ENCODE results near the gene CASD1.

Gene CASD1

GRCh38 chr7:94562525-94562924 lies 52.9 kb downstream of the CASD1 start:
- H3K9ac ChIP-seq (ENCODE audit: insufficient read length, low read depth): no peak overlapping the region
- no peak overlapping the region for H3K4me3 ChIP-seq (ENCODE audit: insufficient read length, low read depth)
- no peaks in the 10 kb centered on the region for H3K9me3 ChIP-seq (ENCODE audit: insufficient read depth, low read length)
- no peak for TF ChIP-seq ZNF274 (IDR thresholded peaks at IDR 0.05; ENCODE audit: low read depth, low read length)
- no peak for TF ChIP-seq YY1 (IDR thresholded peaks at IDR 0.05; ENCODE audit: insufficient read depth, insufficient read length)
- TF ChIP-seq SUZ12 (IDR thresholded peaks at IDR 0.05; ENCODE audit: extremely low read depth, insufficient read depth, insufficient read length): no peak
- no peaks in the 10 kb centered on the region for H3K36me3 ChIP-seq (ENCODE audit: insufficient read depth, insufficient read length, low read length)
- no peaks in the 10 kb centered on the region for H3K4me1 ChIP-seq (ENCODE audit: insufficient read depth, insufficient read length)
- no peaks in the 10 kb centered on the region for H3K27me3 ChIP-seq (ENCODE audit: insufficient read depth, insufficient read length)
- no peak for DNase-seq (ENCODE audit: low read depth, low spot score)

GRCh38 chr7:94565247-94565894 lies 55.8 kb downstream of the CASD1 start:
- H3K4me1 ChIP-seq (ENCODE audit: insufficient read depth, insufficient read length): no peaks in the 10 kb centered on the region
- H3K4me3 ChIP-seq (ENCODE audit: insufficient read length, low read depth): no peak overlapping the region
- no peaks in the 10 kb centered on the region for H3K9me3 ChIP-seq (ENCODE audit: insufficient read depth, low read length)
- TF ChIP-seq ZNF274 (IDR thresholded peaks at IDR 0.05; ENCODE audit: low read depth, low read length): no peak
- no peak for TF ChIP-seq YY1 (IDR thresholded peaks at IDR 0.05; ENCODE audit: insufficient read depth, insufficient read length)
- TF ChIP-seq SUZ12 (IDR thresholded peaks at IDR 0.05; ENCODE audit: extremely low read depth, insufficient read depth, insufficient read length): no peak
- no peaks in the 10 kb centered on the region for H3K27me3 ChIP-seq (ENCODE audit: insufficient read depth, insufficient read length)
- H3K36me3 ChIP-seq (ENCODE audit: insufficient read depth, insufficient read length, low read length): no peaks in the 10 kb centered on the region
- H3K9ac ChIP-seq (ENCODE audit: insufficient read length, low read depth): no peak overlapping the region
- no peak for DNase-seq (ENCODE audit: low read depth, low spot score)

- TF ChIP-seq YY1 (IDR thresholded peaks at IDR 0.05; ENCODE audit: insufficient read depth, insufficient read length): no peak
- no peak for TF ChIP-seq ZNF274 (IDR thresholded peaks at IDR 0.05; ENCODE audit: low read depth, low read length)
- DNase-seq (ENCODE audit: low read depth, low spot score): no peak
Observed at GRCh38 chr7:94567396-94567795, 57.8 kb downstream of the CASD1 start.

GRCh38 chr7:94571816-94572215 lies 62.2 kb downstream of the CASD1 start:
- Histone ChIP-seq H3K9ac (ENCODE audit: insufficient read length, low read depth) (no peak overlapping the region), H3K9me3 (ENCODE audit: insufficient read depth, low read length) (no peaks in the 10 kb centered on the region; the same call in 1 of the 2 replicates), H3K36me3 (ENCODE audit: insufficient read depth, insufficient read length, low read length) (no peaks in the 10 kb centered on the region), H3K27me3 (ENCODE audit: insufficient read depth, insufficient read length) (no peaks in the 10 kb centered on the region), H3K4me3 (ENCODE audit: insufficient read length, low read depth) (no peak overlapping the region), H3K4me1 (ENCODE audit: insufficient read depth, insufficient read length) (no peaks in the 10 kb centered on the region)
- TF ChIP-seq SUZ12 (IDR thresholded peaks at IDR 0.05; ENCODE audit: extremely low read depth, insufficient read depth, insufficient read length) (no peak), ZNF274 (IDR thresholded peaks at IDR 0.05; ENCODE audit: low read depth, low read length) (no peak), YY1 (IDR thresholded peaks at IDR 0.05; ENCODE audit: insufficient read depth, insufficient read length) (no peak)
- no peak for DNase-seq (ENCODE audit: low read depth, low spot score)

More at GRCh38 chr7:94567396-94567795, 57.8 kb downstream of the CASD1 start:
- no peaks in the 10 kb centered on the region for H3K27me3 ChIP-seq (ENCODE audit: insufficient read depth, insufficient read length)
- no peaks in the 10 kb centered on the region for H3K4me1 ChIP-seq (ENCODE audit: insufficient read depth, insufficient read length)
- H3K4me3 ChIP-seq (ENCODE audit: insufficient read length, low read depth): no peak overlapping the region
- H3K36me3 ChIP-seq (ENCODE audit: insufficient read depth, insufficient read length, low read length): no peaks in the 10 kb centered on the region
- no peaks in the 10 kb centered on the region for H3K9me3 ChIP-seq (ENCODE audit: insufficient read depth, low read length)
- H3K9ac ChIP-seq (ENCODE audit: insufficient read length, low read depth): no peak overlapping the region

DNA sequence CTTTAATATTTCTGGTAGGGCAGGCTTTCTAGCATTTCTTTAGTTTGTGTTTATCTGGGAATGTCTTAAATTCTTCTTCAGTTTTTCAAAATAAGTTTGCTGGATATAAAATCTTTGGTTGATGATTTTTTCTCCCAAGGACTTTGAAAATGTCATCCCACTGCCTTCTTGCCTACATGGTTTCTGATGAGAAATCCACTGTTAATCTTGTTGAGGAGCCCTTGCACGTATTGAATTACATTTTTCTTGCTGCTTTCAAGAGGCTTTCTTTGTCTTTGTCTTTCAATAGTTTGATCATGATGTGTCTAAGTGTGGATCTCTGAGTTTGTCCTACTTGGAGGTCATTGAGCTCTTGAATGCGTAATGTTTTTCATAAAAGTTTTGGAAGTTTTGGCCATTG lies 66.0 kb downstream of the CASD1 start:
- no peak for DNase-seq (ENCODE audit: low read depth, low spot score)
- Histone ChIP-seq H3K36me3 (ENCODE audit: insufficient read depth, insufficient read length, low read length) (no peaks in the 10 kb centered on the region), H3K9me3 (ENCODE audit: insufficient read depth, low read length) (no peaks in the 10 kb centered on the region; the same call in 1 of the 2 replicates), H3K27me3 (ENCODE audit: insufficient read depth, insufficient read length) (no peaks in the 10 kb centered on the region), H3K9ac (ENCODE audit: insufficient read length, low read depth) (no peak overlapping the region), H3K4me1 (ENCODE audit: insufficient read depth, insufficient read length) (no peaks in the 10 kb centered on the region), H3K4me3 (ENCODE audit: insufficient read length, low read depth) (no peak overlapping the region)
- no peak for TF ChIP-seq YY1 (IDR thresholded peaks at IDR 0.05; ENCODE audit: insufficient read depth, insufficient read length)
- TF ChIP-seq SUZ12 (IDR thresholded peaks at IDR 0.05; ENCODE audit: extremely low read depth, insufficient read depth, insufficient read length): no peak
- TF ChIP-seq ZNF274 (IDR thresholded peaks at IDR 0.05; ENCODE audit: low read depth, low read length): no peak

DNA sequence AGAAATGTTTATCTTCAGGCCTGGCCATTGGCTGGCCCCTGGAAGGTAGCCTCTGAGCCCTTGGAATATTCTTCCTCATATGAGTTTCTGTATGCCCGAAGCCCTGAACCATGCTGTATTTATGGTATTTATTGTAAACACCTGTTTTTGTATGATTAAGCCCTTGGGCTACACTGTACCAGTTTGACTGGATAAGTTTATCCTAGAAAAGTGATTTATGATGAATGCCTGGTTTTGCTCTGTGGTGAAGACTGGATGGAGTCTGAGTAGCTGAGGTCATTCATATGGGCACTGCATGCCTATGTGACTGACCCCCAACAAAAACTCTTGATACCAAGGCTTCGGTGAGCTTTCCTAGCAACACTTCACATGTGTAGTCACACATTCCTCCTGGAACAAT lies 66.7 kb downstream of the CASD1 start:
- no peak for DNase-seq (ENCODE audit: low read depth, low spot score)
- Histone ChIP-seq H3K4me3 (ENCODE audit: insufficient read length, low read depth) (no peak overlapping the region), H3K9me3 (ENCODE audit: insufficient read depth, low read length) (no peaks in the 10 kb centered on the region; the same call in 1 of the 2 replicates), H3K36me3 (ENCODE audit: insufficient read depth, insufficient read length, low read length) (no peaks in the 10 kb centered on the region), H3K9ac (ENCODE audit: insufficient read length, low read depth) (no peak overlapping the region), H3K4me1 (ENCODE audit: insufficient read depth, insufficient read length) (no peaks in the 10 kb centered on the region), H3K27me3 (ENCODE audit: insufficient read depth, insufficient read length) (no peaks in the 10 kb centered on the region)
- TF ChIP-seq ZNF274 (IDR thresholded peaks at IDR 0.05; ENCODE audit: low read depth, low read length): no peak
- TF ChIP-seq SUZ12 (IDR thresholded peaks at IDR 0.05; ENCODE audit: extremely low read depth, insufficient read depth, insufficient read length): no peak
- no peak for TF ChIP-seq YY1 (IDR thresholded peaks at IDR 0.05; ENCODE audit: insufficient read depth, insufficient read length)

- Histone ChIP-seq H3K4me1 (ENCODE audit: insufficient read depth, insufficient read length) (no peaks in the 10 kb centered on the region), H3K27me3 (ENCODE audit: insufficient read depth, insufficient read length) (no peaks in the 10 kb centered on the region), H3K36me3 (ENCODE audit: insufficient read depth, insufficient read length, low read length) (no peaks in the 10 kb centered on the region), H3K9ac (ENCODE audit: insufficient read length, low read depth) (no peak overlapping the region), H3K9me3 (ENCODE audit: insufficient read depth, low read length) (no peaks in the 10 kb centered on the region; the same call in 1 of the 2 replicates), H3K4me3 (ENCODE audit: insufficient read length, low read depth) (no peak overlapping the region)
- TF ChIP-seq SUZ12 (IDR thresholded peaks at IDR 0.05; ENCODE audit: extremely low read depth, insufficient read depth, insufficient read length): no peak
- DNase-seq (ENCODE audit: low read depth, low spot score): no peak
Observed at GRCh38 chr7:94577357-94577756, 67.7 kb downstream of the CASD1 start.

All from NT2/D1 (cell line).